Measurements from ENCODE around the gene CD80. TPM values are rescaled to one million over a fixed set of nuclear protein-coding genes. Genes with fewer than 3 reads are reported as not detected.
"Not testable (repeated sequence)": the region's sequence is repeated elsewhere in the genome, so short reads cannot be mapped to it uniquely, and the experiment has no call there.

CD80 gene
- total and polyA plus RNA-seq, 3 experiments from 2014 or later = 0.91 to 17.9 (median 16.8) TPM

DNA sequence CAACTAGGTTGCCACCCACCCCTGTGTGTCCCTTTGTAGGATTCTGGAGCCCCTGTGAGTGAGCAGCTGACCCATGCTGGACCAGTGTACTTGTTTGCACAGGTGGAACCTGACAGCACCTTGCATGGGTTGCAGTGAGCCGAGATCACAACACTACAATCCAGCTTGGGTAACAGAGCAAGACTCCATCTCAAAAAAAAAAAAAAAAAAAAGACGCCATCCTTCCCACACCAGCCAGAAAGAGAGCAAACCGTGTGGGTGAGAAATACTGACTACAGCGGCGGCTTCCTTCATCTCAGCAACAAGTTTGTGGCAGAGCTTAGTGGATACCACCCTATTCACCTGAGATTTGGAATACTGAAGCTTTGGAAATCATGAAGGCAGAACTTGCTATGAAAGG lies 746 bp upstream of the CD80 start:
- Mint-ChIP-seq H3K4me1 (peaks cover 15 to 39% (median 30%) of the 10 kb centered on the region in 3 donors), H3K36me3 (no peaks in the 10 kb centered on the region), H3K4me3 (peak overlapping the region in 2 of 7 donors; percentile 14 to 69), H3K27ac (peak overlapping the region in 5 of 8 donors; percentile 8 to 33 (median 23)), H3K9me3 (no peaks in the 10 kb centered on the region), H3K27me3 (no peaks in the 10 kb centered on the region)
- H3K4me3 ChIP-seq (ENCODE audit: low read length) = no peak overlapping the region
- ChIA-PET CTCF (interaction anchor here (0.7 to 1.3 kb wide), 3 partner anchors 9 to 14 kb away, joined by 3 read pairs; no protein-coding TSS in a partner anchor), POLR2A (no interaction called here)
- no peaks in the 10 kb centered on the region for H3K27me3 ChIP-seq (ENCODE audit: insufficient read depth, low read length, poor library complexity, severe bottlenecking)
- no peak for DNase-seq
- no peaks in the 10 kb centered on the region for H3K36me3 ChIP-seq (ENCODE audit: insufficient read depth, low read length)
- H3K9me3 ChIP-seq (ENCODE audit: low read length) = no peaks in the 10 kb centered on the region
- no peak overlapping the region for H3K27ac ChIP-seq (ENCODE audit: low read depth, low read length)
- no peaks in the 10 kb centered on the region for H3K4me1 ChIP-seq (ENCODE audit: insufficient read depth, low read length)

DNA sequence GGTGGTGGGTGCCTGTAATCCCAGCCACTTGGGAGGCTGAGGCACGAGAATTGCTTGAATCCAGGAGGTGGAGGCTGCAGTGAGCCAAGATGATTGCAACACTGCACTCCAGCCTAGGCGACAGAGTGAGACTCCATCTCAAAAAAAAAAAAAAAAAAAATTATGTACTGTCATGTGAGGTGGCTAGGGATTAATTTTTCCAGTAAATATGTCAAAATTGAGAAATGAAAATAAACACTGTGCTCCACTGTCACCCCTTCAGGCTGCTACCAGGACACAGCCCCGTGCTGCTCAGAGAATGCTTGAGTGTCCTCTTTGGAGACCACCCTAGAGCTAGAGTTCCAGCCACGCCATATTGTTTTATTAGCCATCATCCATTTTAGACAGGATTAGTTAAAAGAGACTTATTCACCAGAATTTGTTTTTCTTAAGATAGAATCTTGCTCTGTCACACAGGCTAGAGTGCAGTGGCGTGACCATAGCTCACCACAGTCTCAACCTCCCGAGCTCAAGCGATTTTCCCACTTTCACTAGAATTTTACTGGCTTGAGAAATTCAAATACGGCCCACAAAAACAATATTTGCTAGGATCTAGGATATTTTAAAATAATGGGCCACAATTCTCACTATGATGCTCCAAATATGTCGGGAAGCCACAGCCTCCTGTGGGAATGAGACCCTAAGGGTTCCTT lies 642 bp downstream of the CD80 start:
- no peaks in the 10 kb centered on the region for H3K36me3 Mint-ChIP-seq
- Histone ChIP-seq H3K36me3 (ENCODE audit: insufficient read depth, low read length) (no peaks in the 10 kb centered on the region), H3K4me3 (ENCODE audit: low read length) (no peak overlapping the region), H3K9me3 (ENCODE audit: low read length) (no peaks in the 10 kb centered on the region), H3K4me1 (ENCODE audit: insufficient read depth, low read length) (no peaks in the 10 kb centered on the region), H3K27me3 (ENCODE audit: insufficient read depth, low read length, poor library complexity, severe bottlenecking) (no peaks in the 10 kb centered on the region), H3K27ac (ENCODE audit: low read depth, low read length) (no peak overlapping the region)
- CTCF ChIA-PET = no interaction called here
- peak overlapping the region in 3 of 8 donors; percentile 36 to 83 (median 63) for H3K27ac Mint-ChIP-seq
- H3K4me1 Mint-ChIP-seq = peaks cover 15 to 43% (median 30%) of the 10 kb centered on the region in 3 donors
- POLR2A ChIA-PET = no interaction called here
- no peak for DNase-seq
- H3K27me3 Mint-ChIP-seq = peaks cover 0 to 1% of the 10 kb centered on the region in 2 donors
- H3K4me3 Mint-ChIP-seq = peak overlapping the region in 3 of 7 donors; percentile 34 to 69 (median 48)
- H3K9me3 Mint-ChIP-seq = no peaks in the 10 kb centered on the region

DNA sequence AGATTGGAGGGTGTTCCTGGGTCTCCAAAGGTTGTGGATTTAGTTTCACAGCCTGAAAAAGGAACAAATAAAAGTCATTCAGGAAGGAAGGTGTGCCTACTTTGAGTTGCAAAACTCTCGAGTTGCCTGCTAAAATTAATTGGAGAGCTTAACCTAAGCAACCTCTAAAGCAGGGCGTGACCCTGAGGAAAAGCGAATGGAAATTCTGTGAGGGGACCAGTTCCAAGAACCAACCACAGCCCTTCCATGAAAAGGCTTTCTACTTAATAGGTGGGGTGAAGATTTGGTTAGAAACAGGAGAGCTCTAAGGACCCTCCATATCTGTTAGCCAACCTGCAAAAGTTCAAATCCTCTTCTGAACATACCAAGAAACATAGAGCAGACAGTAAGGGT lies 1.5 kb downstream of the CD80 start:
- ChIA-PET POLR2A (no interaction called here), CTCF (no interaction called here)
- no peaks in the 10 kb centered on the region for H3K36me3 ChIP-seq (ENCODE audit: insufficient read depth, low read length)
- H3K4me1 Mint-ChIP-seq = peaks cover 15 to 41% (median 29%) of the 10 kb centered on the region in 3 donors
- H3K9me3 Mint-ChIP-seq = no peaks in the 10 kb centered on the region
- H3K9me3 ChIP-seq (ENCODE audit: low read length) = no peaks in the 10 kb centered on the region
- no peaks in the 10 kb centered on the region for H3K4me1 ChIP-seq (ENCODE audit: insufficient read depth, low read length)
- no peak overlapping the region for H3K4me3 ChIP-seq (ENCODE audit: low read length)
- H3K27ac ChIP-seq (ENCODE audit: low read depth, low read length) = no peak overlapping the region
- DNase-seq = no peak
- peak overlapping the region in 3 of 7 donors; percentile 19 to 35 (median 30) for H3K4me3 Mint-ChIP-seq
- no peaks in the 10 kb centered on the region for H3K27me3 ChIP-seq (ENCODE audit: insufficient read depth, low read length, poor library complexity, severe bottlenecking)
- H3K27ac Mint-ChIP-seq = peak overlapping the region in 3 of 8 donors; percentile 2 to 33 (median 21)
- H3K36me3 Mint-ChIP-seq = no peaks in the 10 kb centered on the region
- peaks cover 0 to 1% of the 10 kb centered on the region in 2 donors for H3K27me3 Mint-ChIP-seq

DNA sequence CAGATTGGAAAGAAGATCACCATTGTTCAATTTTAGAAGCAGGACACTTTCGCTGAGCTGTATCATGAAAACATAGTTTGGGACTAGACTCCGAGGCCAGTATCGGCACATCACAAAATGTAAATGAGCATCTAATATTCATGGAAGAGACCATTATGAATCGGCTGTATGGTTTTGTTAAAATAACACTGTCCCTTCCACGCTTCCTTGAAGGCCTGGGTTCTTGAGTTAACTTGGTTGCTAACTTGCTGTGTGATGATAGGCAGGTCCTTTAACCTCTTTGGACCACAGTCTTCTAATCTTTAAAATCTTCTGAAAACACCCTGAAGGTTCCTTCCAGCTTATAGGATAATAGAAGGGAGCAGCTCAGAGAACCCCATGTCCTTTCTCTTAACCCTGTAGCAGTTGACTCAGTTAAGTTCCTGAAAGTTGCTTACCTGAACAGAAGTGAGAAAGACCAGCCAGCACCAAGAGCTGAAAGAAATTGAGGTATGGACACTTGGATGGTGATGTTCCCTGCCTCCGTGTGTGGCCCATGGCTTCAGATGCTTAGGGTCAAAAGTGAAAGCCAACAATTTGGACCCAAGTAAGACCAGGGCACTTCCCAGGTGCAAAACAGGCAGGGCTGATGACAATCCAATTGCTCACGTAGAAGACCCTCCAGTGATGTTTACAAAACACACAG lies 2.1 kb downstream of the CD80 start:
- Histone ChIP-seq H3K27me3 (ENCODE audit: insufficient read depth, low read length, poor library complexity, severe bottlenecking) (no peaks in the 10 kb centered on the region), H3K27ac (ENCODE audit: low read depth, low read length) (no peak overlapping the region), H3K9me3 (ENCODE audit: low read length) (no peaks in the 10 kb centered on the region), H3K4me1 (ENCODE audit: insufficient read depth, low read length) (no peaks in the 10 kb centered on the region), H3K4me3 (ENCODE audit: low read length) (no peak overlapping the region), H3K36me3 (ENCODE audit: insufficient read depth, low read length) (no peaks in the 10 kb centered on the region)
- Mint-ChIP-seq H3K4me1 (peaks cover 9 to 36% (median 24%) of the 10 kb centered on the region in 3 donors), H3K9me3 (no peaks in the 10 kb centered on the region), H3K36me3 (no peaks in the 10 kb centered on the region), H3K27ac (peak overlapping the region in 2 of 8 donors; percentile 18 to 21), H3K4me3 (peak overlapping the region in 3 of 7 donors; percentile 19 to 35 (median 30)), H3K27me3 (peaks cover 0 to 1% of the 10 kb centered on the region in 2 donors)
- ChIA-PET CTCF (no interaction called here), POLR2A (no interaction called here)
- DNase-seq = no peak

DNA sequence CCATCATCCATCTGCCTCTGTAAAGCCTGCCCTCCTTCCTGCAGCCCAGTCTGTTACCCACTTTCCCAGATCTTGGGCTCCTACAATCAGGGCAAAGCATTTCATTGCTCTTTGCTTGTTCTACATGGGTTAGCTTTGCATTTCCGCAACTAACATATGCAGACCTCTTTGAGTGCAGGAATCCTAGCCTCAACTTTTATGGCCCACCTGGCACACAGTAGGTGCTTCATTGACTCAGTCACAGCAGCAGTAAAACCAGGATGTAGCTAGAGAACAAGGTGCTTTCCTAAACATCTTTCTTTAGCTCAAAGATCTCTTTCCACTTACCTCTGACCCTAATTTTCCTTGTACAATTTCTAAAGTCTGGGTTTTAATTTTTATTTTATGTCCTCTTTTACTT lies 3.5 kb downstream of the CD80 start:
- Histone ChIP-seq H3K36me3 (ENCODE audit: insufficient read depth, low read length) (no peaks in the 10 kb centered on the region), H3K4me1 (ENCODE audit: insufficient read depth, low read length) (no peaks in the 10 kb centered on the region), H3K27me3 (ENCODE audit: insufficient read depth, low read length, poor library complexity, severe bottlenecking) (no peaks in the 10 kb centered on the region), H3K9me3 (ENCODE audit: low read length) (no peaks in the 10 kb centered on the region), H3K27ac (ENCODE audit: low read depth, low read length) (no peak overlapping the region), H3K4me3 (ENCODE audit: low read length) (no peak overlapping the region)
- Mint-ChIP-seq H3K36me3 (no peaks in the 10 kb centered on the region), H3K27ac (no peak overlapping the region), H3K27me3 (peaks cover 0 to 1% of the 10 kb centered on the region in 2 donors), H3K9me3 (no peaks in the 10 kb centered on the region), H3K4me1 (peaks cover 8 to 32% (median 17%) of the 10 kb centered on the region in 3 donors), H3K4me3 (no peak overlapping the region)
- no peak for DNase-seq
- POLR2A ChIA-PET = no interaction called here
- CTCF ChIA-PET = no interaction called here

DNA sequence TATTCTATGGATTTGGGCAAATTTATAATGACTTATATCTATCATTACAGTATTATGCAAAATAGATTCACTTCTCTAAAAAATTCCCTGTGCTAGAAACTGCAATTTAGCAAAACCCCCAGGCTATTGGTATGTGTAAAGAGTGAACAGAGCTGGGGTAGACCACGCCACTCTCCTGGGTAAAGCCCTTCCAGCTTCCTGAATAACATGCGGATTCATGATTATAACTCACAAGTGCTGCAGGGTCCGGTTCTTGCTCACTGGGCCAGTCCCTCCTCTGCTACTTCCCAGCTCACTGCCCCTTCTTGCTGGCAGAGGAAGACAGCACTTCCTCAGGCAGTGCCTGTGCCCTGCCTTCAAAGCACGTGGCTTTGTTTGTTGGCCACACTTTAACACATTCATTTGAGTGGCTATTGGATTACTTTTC lies 4.1 kb downstream of the CD80 start:
- Histone ChIP-seq H3K4me1 (ENCODE audit: insufficient read depth, low read length) (no peaks in the 10 kb centered on the region), H3K36me3 (ENCODE audit: insufficient read depth, low read length) (no peaks in the 10 kb centered on the region), H3K4me3 (ENCODE audit: low read length) (no peak overlapping the region), H3K27me3 (ENCODE audit: insufficient read depth, low read length, poor library complexity, severe bottlenecking) (no peaks in the 10 kb centered on the region), H3K9me3 (ENCODE audit: low read length) (no peaks in the 10 kb centered on the region), H3K27ac (ENCODE audit: low read depth, low read length) (no peak overlapping the region)
- Mint-ChIP-seq H3K4me1 (peaks cover 6 to 32% (median 14%) of the 10 kb centered on the region in 3 donors), H3K4me3 (peak overlapping the region in 1 of 7 donors; percentile 35), H3K36me3 (no peaks in the 10 kb centered on the region), H3K27me3 (peaks cover 0 to 1% of the 10 kb centered on the region in 2 donors), H3K9me3 (no peaks in the 10 kb centered on the region), H3K27ac (peak overlapping the region in 1 of 8 donors; percentile 6)
- no peak for DNase-seq
- POLR2A ChIA-PET = no interaction called here
- CTCF ChIA-PET = no interaction called here

DNA sequence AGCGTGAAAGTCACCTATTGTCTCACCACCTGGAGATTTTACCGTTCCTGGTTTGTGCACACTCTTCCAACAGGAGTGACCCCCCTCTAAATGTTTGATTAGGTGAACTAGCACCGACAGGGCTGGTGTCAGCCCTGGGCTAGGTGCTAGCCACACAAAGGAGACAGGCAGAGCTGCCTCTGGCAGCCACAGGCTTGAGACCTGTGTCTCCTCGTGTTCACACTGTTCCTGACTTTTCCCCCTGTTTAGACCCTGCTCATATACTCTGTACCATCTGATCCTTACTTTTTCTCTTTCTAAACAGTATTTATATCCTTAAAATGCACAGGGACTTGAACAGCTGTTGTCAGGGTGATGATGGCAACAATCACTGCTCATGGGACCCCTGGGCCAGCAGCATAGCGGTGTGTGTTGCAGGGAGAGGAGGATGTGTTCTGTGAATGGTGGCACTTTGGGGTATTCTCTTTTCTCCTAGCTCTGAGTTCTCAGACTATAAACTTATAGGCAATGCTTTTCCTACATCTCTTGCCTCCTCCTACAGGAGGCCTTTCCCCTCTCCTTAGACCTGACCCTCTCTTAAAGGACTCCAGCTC lies 5.5 kb downstream of the CD80 start:
- H3K4me1 Mint-ChIP-seq = peaks cover 0 to 26% (median 7%) of the 10 kb centered on the region in 3 donors
- Histone ChIP-seq H3K27ac (ENCODE audit: low read depth, low read length) (no peak overlapping the region), H3K27me3 (ENCODE audit: insufficient read depth, low read length, poor library complexity, severe bottlenecking) (no peaks in the 10 kb centered on the region), H3K36me3 (ENCODE audit: insufficient read depth, low read length) (no peaks in the 10 kb centered on the region), H3K9me3 (ENCODE audit: low read length) (no peaks in the 10 kb centered on the region), H3K4me3 (ENCODE audit: low read length) (no peak overlapping the region), H3K4me1 (ENCODE audit: insufficient read depth, low read length) (no peaks in the 10 kb centered on the region)
- H3K27ac Mint-ChIP-seq = peak overlapping the region in 1 of 8 donors; percentile 52
- H3K36me3 Mint-ChIP-seq = no peaks in the 10 kb centered on the region
- ChIA-PET CTCF (no interaction called here), POLR2A (no interaction called here)
- no peak overlapping the region for H3K4me3 Mint-ChIP-seq
- DNase-seq = no peak
- H3K9me3 Mint-ChIP-seq = no peaks in the 10 kb centered on the region
- H3K27me3 Mint-ChIP-seq = peaks cover 0 to 1% of the 10 kb centered on the region in 2 donors

DNA sequence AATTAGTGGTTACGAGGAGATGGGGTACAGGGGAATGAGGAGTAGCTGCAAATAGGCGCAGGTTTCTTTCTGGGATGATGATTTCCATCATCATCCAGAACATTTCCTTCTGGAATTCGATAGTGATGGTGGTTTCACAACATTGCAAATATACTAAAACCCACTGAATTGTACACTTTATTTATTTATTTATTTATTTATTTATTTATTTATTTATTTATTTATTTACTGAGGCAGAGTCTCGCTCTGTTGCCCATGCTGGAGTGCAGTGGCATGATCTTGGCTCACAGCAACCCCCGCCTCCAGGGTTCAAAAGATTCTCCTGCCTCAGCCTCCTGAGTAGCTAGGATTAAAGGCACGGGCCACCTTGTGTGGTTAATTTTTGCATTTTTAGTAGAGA lies 6.5 kb downstream of the CD80 start:
- not testable (repeated sequence) for H3K27ac ChIP-seq (ENCODE audit: low read depth, low read length)
- H3K4me1 Mint-ChIP-seq = peaks cover 0 to 22% (median 4%) of the 10 kb centered on the region in 3 donors
- POLR2A ChIA-PET = interaction anchor here (1.0 kb wide), 1 partner anchor 54 kb away, joined by 3 read pairs; no protein-coding TSS in a partner anchor

More for the DNA sequence above, 6.5 kb downstream of the CD80 start:
- H3K36me3 Mint-ChIP-seq; H3K27ac Mint-ChIP-seq; H3K27me3 Mint-ChIP-seq; H3K4me3 Mint-ChIP-seq; H3K4me3 ChIP-seq (ENCODE audit: low read length); H3K4me1 ChIP-seq (ENCODE audit: insufficient read depth, low read length); H3K9me3 Mint-ChIP-seq; H3K9me3 ChIP-seq (ENCODE audit: low read length); H3K27me3 ChIP-seq (ENCODE audit: insufficient read depth, low read length, poor library complexity, severe bottlenecking); DNase-seq; CTCF ChIA-PET; H3K36me3 ChIP-seq (ENCODE audit: insufficient read depth, low read length): not testable (repeated sequence)

Data from CD8-positive, alpha-beta memory T cell (primary cell).